ENCODE results near the gene BCL7C.
A peak's percentile ranks its signal among the peaks of the same experiment; 100 is the strongest.

DNA sequence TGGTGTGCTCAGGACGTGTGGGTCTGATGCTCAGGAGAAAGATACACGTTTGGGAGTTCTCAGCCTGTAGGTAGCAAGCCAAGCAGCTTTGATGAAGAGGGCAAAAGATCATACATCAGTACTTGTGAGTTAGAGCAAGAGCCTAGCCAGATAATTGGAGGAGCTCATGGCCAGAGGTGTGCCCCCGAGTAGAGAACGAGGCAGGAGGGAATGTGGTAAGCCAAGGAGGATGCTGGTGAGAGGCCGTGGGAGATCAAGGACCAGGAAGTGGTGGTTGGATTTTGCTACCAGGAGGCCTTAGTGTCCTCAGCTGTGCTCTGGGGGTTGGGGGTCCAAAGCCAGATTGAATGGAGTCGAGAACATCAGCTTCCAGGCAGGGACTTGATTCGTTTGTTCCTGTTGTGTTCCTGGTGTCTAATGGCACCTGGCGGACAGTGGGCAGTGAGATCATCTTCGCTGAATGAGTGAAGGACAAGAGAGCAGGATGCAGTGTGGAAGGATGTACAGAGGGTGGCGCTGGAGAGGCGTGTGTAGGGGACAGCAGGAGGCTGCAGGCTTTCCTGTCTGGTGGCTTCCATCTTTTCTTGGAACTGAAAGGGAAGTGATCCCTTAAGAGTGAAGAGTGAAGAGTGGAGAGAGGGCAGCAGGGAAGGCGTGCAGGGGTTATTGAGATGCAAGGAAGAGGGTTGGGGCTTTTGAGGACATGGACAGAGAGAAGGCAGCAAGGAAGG, 41.1 kb upstream of the BCL7C start:
- TF ChIP-seq, protein P1, sequence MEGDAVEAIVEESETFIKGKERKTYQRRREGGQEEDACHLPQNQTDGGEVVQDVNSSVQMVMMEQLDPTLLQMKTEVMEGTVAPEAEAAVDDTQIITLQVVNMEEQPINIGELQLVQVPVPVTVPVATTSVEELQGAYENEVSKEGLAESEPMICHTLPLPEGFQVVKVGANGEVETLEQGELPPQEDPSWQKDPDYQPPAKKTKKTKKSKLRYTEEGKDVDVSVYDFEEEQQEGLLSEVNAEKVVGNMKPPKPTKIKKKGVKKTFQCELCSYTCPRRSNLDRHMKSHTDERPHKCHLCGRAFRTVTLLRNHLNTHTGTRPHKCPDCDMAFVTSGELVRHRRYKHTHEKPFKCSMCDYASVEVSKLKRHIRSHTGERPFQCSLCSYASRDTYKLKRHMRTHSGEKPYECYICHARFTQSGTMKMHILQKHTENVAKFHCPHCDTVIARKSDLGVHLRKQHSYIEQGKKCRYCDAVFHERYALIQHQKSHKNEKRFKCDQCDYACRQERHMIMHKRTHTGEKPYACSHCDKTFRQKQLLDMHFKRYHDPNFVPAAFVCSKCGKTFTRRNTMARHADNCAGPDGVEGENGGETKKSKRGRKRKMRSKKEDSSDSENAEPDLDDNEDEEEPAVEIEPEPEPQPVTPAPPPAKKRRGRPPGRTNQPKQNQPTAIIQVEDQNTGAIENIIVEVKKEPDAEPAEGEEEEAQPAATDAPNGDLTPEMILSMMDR (IDR thresholded peaks at IDR 0.05): peak; percentile 29 to 74 (median 60)
- TF ChIP-seq POLR2A (IDR thresholded peaks at IDR 0.05): no peak

All from adrenal gland (tissue), 5 donors.